ENCODE measurements around the gene INPP5J. TPM values are rescaled to one million over a fixed set of nuclear protein-coding genes. Genes with fewer than 3 reads are reported as not detected.
"Not testable (repeated sequence)": the region's sequence is repeated elsewhere in the genome, so short reads cannot be mapped to it uniquely, and the experiment has no call there.

Gene INPP5J
- total RNA-seq, 1 experiment from 2014 or later, result 0.12 TPM

DNA sequence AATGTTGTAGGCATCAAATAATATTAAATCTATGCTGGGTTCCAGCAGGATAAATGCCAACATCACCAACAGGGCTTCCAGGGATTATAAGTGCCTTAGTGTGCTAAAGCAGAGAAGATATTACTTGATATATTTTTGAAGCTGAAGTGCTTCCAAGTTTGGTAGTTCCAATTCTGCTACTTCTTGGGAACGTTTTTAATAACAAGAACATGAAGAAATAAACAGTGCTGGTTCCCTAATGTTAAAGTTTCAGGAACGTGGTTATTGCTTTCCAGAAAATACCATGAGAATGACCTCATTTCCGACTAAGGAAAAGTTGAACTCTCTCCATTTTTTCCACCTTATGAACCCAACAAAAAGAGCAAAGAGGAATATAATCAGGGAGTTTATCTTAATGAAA lies 32.7 kb downstream of the INPP5J start:
- H3K4me3 ChIP-seq, result no peak overlapping the region
- H3K4me1 ChIP-seq, result no peaks in the 10 kb centered on the region
- no peaks in the 10 kb centered on the region for H3K36me3 ChIP-seq
- DNase-seq, result no peak
- no peaks in the 10 kb centered on the region for H3K27me3 ChIP-seq
- no peak overlapping the region for H3K27ac ChIP-seq
- H3K9me3 ChIP-seq (replicated peaks), result peaks cover 4% of the 10 kb centered on the region; the same call in 1 of the 2 replicates

DNA sequence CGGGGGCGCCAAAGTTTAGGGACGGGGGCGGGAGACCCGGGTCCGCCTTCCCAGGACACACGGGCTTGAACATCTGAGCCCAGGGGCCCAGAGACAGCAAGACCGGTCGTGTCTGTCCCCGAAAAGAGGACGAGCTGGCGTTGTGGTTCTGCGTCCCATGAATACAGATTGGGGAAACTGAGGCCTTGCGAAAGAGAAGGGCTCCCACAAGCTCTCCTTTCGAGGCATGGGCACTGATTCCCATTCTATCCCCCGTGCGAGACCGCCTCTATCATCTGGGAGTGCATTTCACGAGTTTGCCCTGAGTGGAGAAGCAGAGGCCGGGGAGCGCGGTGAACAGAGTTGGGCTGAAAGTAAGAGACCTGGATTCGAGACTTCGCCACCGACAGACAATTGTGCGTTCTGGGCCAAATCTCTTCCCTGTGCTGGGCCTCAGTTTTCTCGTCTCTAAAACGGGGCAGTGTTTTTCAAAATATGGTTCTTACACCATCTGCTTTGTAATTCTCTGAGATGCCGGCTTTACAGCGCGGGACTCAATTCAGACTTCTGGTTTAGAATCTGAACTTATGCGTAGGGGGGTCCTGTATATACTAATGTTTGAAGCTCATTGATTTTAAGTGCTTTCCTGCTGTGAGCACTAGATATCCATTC lies 37.7 kb downstream of the INPP5J start:
- DNase-seq, result no peak
- Histone ChIP-seq H3K36me3 (no peaks in the 10 kb centered on the region), H3K27ac (peak overlapping the region; percentile 69), H3K4me3 (peak overlapping the region; percentile 87), H3K4me1 (no peaks in the 10 kb centered on the region), H3K9me3 (replicated peaks) (peaks cover 4% of the 10 kb centered on the region; the same call in 1 of the 2 replicates), H3K27me3 (no peaks in the 10 kb centered on the region)

DNA sequence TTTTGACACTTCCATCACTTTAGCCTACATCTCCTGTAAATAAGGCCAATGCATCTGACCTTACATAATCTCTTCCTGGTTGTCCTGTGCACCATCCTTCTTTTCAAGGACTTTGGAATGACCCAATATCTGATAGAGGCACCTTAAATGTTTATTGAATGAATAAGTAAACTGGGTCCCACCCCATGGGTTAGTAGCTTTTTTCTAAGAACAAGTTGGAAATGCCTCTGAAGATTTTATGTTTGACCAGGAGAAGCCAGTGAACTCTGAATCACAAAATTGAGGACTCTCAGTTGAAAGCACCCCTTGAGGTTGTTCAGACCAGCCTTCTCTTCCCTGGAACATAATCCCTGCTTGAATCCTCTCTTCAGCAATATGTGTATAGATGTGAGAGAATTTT lies 38.6 kb downstream of the INPP5J start:
- H3K4me3 ChIP-seq, result no peak overlapping the region; the same call in 1 of the 2 replicates
- no peak overlapping the region for H3K27ac ChIP-seq
- no peak for DNase-seq
- H3K36me3 ChIP-seq, result no peaks in the 10 kb centered on the region
- H3K9me3 ChIP-seq (replicated peaks), result peaks cover 4% of the 10 kb centered on the region; the same call in 1 of the 2 replicates
- no peaks in the 10 kb centered on the region for H3K4me1 ChIP-seq
- H3K27me3 ChIP-seq, result no peaks in the 10 kb centered on the region

DNA sequence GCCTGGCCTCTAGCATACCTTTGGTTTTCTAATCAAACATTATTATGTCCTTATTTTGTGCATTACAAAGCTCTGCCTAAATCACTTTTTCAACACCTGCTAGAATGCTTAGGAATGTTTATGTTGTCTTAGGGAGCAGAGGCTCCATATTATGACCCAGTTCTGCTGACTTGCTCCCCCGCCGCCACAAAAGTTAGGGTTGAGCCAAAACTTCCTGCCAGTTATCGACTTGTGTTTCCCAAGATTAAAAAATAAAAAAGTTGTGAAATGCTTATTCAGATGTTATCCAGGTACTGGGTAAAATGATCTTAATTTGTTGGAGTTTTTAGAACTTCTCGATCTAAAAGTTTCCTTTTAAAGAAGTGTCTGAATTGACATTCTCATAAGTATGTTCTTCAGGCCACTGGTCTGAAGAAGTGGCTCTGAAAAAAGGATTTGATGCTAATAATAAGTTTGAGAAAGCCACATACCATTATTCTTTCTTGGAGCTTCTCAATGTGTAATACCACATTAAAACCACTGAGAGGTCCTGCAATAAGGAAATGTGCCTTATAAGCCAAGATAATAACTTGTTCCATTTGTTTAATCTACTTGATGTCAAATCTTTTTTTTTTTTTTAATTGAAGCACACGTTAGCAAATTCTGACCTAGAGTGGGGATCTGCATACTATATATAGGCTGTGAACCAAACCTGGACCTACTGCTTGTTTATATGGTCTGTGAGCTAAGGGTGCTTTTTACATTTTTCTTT lies 39.4 kb downstream of the INPP5J start:
- H3K27ac ChIP-seq, result no peak overlapping the region
- H3K27me3 ChIP-seq, result no peaks in the 10 kb centered on the region
- no peak overlapping the region for H3K4me3 ChIP-seq

DNA sequence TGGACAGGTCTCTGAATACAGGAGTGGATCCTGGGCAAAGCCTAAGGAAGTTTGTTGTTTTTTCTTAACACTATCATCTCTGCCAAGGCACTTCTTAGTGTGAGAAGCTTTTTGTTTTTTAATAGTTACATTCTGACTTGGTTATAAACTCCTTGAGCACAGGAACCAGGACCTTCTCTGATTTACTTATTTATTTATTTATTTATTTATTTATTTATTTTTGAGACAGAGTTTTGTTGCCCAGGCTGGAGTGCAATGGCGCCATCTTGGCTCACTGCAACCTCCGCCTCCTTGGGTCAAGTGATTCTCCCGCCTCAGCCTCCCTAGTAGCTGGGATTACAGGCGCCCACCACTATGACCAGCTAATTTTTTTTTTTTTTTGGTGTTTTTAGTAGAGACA lies 48.2 kb downstream of the INPP5J start:
- 0 out of 2 replicates have a peak, but pooled peaks cover 2% of the 10 kb centered on the region for H3K36me3 ChIP-seq
- H3K4me3 ChIP-seq, result no peak overlapping the region
- H3K9me3 ChIP-seq (replicated peaks), result no peaks in the 10 kb centered on the region
- H3K27ac ChIP-seq, result no peak overlapping the region
- no peaks in the 10 kb centered on the region for H3K4me1 ChIP-seq
- no peak for DNase-seq
- H3K27me3 ChIP-seq, result no peaks in the 10 kb centered on the region

More for the DNA sequence above, 39.4 kb downstream of the INPP5J start:
- peaks cover 4% of the 10 kb centered on the region; the same call in 1 of the 2 replicates for H3K9me3 ChIP-seq (replicated peaks)
- H3K36me3 ChIP-seq, result 0 out of 2 replicates have a peak, but pooled peaks cover 1% of the 10 kb centered on the region
- H3K4me1 ChIP-seq, result no peaks in the 10 kb centered on the region
- DNase-seq, result no peak

DNA sequence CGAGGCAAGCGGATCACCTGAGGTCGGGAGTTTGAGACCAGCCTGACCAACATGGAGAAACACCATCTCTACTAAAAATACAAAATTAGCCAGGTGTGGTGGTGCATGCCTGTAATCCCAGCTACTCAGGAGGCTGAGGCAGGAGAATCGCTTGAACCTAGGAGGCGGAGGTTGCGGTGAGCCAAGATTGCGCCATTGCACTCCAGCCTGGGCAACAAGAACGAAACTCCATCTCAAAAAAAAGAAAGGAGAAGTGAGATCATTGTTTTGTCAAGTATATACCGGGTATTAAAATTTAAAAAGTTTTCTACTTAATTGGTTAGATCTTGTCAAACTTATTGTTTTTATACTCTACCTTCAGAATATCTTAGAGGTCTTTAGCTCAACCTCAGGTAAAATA lies 49.0 kb downstream of the INPP5J start:
- not testable (repeated sequence) for H3K27ac ChIP-seq; H3K36me3 ChIP-seq; H3K4me3 ChIP-seq; H3K9me3 ChIP-seq (replicated peaks); H3K4me1 ChIP-seq; H3K27me3 ChIP-seq; DNase-seq

DNA sequence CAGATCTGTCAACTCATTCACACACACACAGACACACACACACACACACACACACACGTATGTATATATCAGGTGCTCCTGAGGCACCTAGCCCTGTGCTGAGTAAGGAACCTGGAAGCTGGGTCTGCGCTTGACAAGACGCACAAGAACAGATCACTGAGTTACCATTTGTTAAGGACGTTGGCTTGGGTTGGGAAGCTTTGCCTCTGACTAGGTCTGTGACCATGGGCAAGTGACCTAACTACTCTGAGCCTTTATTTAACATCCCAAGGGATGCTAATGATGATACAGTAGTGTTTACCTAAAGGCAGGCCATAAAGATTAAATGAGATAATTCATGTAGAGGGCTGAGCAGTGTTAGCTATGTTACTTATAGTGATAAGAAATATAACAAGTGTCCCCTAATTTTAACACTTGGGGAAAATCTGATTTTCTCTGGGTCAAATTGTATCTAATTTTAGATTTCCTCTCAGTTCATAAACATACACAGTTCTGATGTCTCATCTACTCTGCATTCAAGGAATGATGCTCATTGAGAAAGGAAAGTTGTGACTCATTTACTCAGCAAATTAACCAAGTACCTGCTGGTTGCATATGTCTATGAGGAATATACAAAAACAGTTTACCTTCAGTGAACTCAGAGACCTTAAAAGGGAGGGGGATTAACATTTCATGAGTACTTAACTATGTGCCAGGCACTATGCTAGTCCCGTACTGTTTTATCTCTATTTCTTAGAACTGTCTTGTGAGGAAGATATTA lies 50.8 kb downstream of the INPP5J start:
- H3K27ac ChIP-seq, result no peak overlapping the region
- H3K9me3 ChIP-seq (replicated peaks), result no peaks in the 10 kb centered on the region
- DNase-seq, result no peak
- no peak overlapping the region for H3K4me3 ChIP-seq
- no peaks in the 10 kb centered on the region for H3K27me3 ChIP-seq
- H3K36me3 ChIP-seq, result no peaks in the 10 kb centered on the region; the same call in 1 of the 2 replicates
- no peaks in the 10 kb centered on the region for H3K4me1 ChIP-seq

DNA sequence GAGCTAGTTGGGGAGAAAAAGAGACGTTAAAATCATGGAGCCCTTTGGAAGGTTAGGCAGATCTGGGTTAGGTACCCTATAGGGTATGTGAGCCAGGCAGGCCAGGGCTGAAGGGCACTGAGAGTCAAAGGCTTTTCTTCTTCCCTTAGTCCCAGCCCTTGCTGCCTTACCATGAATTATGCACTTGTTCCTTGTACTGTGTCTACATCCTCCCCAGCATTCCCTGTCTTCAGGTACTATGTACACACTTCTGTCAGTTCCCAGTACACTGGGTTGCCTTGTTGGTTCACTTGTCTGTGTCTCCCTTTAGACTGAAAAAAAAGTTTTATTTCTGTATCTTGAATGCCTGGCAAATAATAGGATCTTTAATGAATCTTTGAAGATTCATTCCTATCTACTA lies 54.2 kb downstream of the INPP5J start:
- H3K4me3 ChIP-seq, result no peak overlapping the region
- H3K9me3 ChIP-seq (replicated peaks), result no peaks in the 10 kb centered on the region
- H3K4me1 ChIP-seq, result no peaks in the 10 kb centered on the region
- no peak for DNase-seq
- peaks cover 3% of the 10 kb centered on the region; the same call in 1 of the 2 replicates for H3K36me3 ChIP-seq
- H3K27ac ChIP-seq, result no peak overlapping the region
- H3K27me3 ChIP-seq, result no peaks in the 10 kb centered on the region

DNA sequence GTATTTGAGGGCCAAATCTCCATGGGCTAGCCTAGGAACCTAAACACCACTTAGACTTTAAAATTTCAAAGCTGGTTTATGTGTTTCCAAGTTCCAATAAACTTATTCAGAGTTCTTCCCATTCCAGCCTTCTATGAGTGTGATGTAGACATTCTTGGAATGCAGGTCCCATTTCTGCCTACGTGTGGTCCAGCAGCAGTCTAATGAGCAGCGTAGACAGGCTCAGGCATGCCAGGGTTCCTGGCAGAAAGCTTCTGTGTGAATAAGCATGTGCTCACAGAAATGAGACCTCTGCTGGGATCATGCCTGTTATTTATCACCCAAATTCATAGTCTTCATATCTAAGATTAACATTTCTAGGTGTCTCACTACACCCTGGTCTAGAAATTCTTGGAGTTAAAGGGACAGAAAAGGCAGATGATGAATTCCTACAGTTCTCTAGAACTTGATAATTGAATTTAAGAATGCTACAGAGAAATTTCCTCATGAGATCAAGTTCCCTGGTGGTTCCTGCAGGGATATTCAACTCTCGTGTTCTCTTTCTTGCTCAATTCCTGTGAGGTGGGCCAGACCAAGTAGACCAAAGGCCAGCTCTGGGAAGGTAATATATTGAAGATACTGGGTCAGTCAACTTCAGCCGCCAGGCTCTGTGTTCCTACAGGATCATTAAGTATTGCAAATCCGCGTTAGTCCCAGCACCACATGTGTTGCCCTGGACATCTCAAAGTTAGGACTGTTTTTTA lies 54.8 kb downstream of the INPP5J start:
- H3K27me3 ChIP-seq, result no peaks in the 10 kb centered on the region
- H3K4me3 ChIP-seq, result no peak overlapping the region
- no peak overlapping the region for H3K27ac ChIP-seq
- H3K4me1 ChIP-seq, result no peaks in the 10 kb centered on the region
- DNase-seq, result no peak
- no peaks in the 10 kb centered on the region for H3K9me3 ChIP-seq (replicated peaks)
- H3K36me3 ChIP-seq, result peaks cover 5% of the 10 kb centered on the region

DNA sequence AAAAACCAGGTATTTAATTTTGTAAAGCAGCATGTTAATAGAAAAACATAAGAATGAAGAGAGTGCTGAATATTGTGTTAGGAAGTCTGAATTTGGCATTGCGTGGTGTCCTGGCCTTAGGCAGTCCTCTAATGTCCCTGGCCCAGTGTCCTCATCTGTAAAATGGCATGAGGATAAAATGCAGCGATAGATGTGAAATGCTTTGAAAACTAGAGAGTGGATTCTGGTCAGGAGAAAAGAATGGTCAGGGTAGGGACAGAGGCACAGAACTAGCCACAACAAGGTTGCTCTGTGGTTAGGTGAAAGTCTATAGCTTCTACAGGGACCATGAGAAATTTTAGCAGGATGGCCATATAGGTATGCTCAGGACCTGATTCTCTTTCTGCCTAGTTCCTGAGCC lies 56.1 kb downstream of the INPP5J start:
- Histone ChIP-seq H3K27me3 (no peaks in the 10 kb centered on the region), H3K27ac (no peak overlapping the region), H3K4me3 (no peak overlapping the region), H3K9me3 (replicated peaks) (no peaks in the 10 kb centered on the region), H3K36me3 (peaks cover 5% of the 10 kb centered on the region), H3K4me1 (no peaks in the 10 kb centered on the region)
- no peak for DNase-seq

DNA sequence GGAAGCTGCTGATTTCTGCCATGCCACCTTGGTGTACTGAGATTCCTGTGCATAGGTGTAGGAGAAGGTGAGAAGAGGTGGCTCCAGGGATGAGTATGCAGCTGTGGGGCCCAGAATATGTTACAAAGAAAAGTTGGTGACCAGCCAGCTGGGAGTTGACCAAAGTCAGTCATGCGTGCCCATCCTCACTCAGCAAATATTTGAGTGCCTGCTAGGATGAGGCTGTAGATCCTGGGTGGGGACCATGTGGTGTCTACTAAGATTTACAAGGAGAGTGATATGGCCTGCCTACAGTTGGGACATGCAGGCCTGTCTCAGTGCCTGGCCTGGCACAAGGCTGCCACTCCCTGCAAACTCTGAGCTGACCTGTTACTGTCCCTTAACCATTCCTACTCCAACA lies 56.6 kb downstream of the INPP5J start:
- H3K4me3 ChIP-seq, result no peak overlapping the region
- H3K27ac ChIP-seq, result no peak overlapping the region
- no peaks in the 10 kb centered on the region for H3K9me3 ChIP-seq (replicated peaks)
- H3K36me3 ChIP-seq, result peaks cover 5% of the 10 kb centered on the region
- no peaks in the 10 kb centered on the region for H3K4me1 ChIP-seq
- DNase-seq, result peak in 1 of 2 experiments; percentile 5
- no peaks in the 10 kb centered on the region for H3K27me3 ChIP-seq

DNA sequence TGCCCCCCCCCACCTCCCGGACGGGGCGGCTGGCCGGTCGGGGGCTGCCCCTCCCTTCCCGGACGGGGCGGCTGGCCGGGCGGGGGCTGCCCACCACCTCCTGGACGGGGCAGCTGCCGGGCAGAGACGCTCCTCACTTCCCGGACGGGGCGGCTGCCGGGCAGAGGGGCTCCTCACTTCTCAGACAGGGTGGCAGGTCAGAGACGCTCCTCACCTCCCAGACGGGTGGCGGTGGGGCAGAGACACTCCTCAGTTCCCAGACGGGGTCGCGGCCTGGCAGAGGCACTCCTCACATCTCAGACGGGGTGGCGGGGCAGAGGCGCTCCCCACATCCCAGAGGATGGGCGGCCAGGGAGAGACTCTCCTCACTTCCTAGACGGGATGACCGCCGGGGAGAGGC lies 61.2 kb downstream of the INPP5J start:
- H3K36me3 ChIP-seq, result peaks cover 5% of the 10 kb centered on the region

More for the DNA sequence above, 61.2 kb downstream of the INPP5J start:
- H3K27me3 ChIP-seq, result no peaks in the 10 kb centered on the region
- no peak for DNase-seq
- H3K4me3 ChIP-seq, result no peak overlapping the region
- H3K4me1 ChIP-seq, result no peaks in the 10 kb centered on the region
- no peaks in the 10 kb centered on the region for H3K9me3 ChIP-seq (replicated peaks)
- H3K27ac ChIP-seq, result no peak overlapping the region
